Occipital lobe (tissue), 2 donors: ENCODE measurements around the gene HNRNPK. TPM values are rescaled to one million over a fixed set of nuclear protein-coding genes. Genes with fewer than 3 reads are reported as not detected.
A peak's percentile ranks its signal among the peaks of the same experiment; 100 is the strongest.

Experiments
- DNase-seq: peaks from one replicate; lab custom pipeline; 2025; lab: John Stamatoyannopoulos, UW
- total RNA-seq: library from RNA; depleted of rRNA; stranded (reverse); fragments of >200 nt; gene quantifications from one replicate; pipeline ENCODE4 v1.2.3, GENCODE V29; 2014

HNRNPK gene
- total RNA-seq, result 769 TPM

DNA sequence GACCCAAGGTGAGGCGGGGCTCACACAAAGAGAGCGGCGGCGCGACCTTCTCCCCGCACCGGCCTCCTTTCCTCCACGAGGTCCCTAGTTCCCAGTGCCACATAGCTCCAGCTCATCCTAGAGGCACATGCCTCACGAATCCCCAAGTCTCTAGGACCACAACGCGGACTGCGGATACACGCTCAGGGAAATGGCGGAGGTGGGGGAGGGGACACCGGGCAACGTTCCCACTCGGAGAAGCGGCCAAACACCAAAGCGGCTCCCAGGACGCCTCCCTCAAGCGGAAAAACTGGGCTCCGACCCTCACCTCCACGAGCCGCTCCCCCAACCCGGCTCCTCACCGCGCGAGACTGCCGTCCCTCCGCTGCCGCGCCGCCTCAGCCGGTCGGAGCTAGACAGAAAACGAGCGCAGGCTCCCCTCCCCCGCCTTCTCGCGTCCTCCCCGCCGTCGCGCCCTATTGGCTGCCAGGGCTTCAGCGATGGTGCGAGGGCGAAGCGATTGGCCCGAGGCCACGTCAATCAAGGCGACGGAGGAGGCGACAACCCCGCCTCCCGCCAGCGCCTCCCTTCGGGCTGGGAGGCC is at the start of gene HNRNPK:
TSS of gene HNRNPK (minus strand) at position 404 of the 583 bp plus-strand sequence. CDS start 1,963 bp downstream, outside the sequence.
- peak; percentile 95 for DNase-seq

DNA sequence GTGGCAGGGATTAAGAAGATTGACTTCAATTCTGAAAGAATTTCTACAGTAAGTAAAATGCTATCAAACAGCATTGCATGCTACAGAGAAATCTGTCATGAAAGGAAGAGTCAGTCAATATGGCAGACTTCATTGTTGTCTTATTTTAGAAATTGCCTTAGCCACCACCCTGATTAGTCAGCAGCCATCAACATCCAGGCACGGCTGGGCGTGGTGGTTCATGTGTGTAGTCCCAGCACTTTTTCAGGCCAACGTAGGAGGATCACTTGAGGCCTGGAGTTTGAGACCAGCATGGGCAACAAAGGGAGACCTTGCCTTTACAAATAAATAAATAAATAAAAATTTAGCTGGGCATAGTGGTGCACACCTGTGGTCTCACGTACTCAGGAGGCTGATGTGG is 47.2 kb upstream of the HNRNPK start:
- DNase-seq, result no peak

DNA sequence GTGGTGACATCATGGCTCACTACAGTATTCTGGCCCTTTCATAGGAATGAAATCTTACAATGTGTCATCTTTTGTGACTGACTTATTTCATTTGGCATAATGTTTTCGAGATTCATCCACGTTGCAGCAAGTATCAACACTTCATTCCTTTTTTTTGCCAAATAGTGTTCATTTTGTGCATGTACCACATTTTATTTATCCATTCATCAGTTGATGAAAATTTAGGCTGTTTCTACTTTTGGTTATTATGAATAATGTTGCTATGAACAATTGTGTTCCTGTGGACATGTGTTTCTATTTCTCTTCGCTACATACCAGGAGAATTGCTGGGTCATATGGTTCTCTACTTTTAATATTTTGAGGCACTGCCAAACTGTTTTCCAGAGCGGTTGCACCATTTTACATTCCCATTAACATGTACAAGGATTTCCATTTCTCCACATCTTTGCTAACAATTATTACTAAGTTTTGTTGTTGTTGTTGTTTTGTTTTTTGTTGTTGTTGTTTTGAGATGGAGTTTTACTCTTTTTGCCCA is 44.1 kb upstream of the HNRNPK start:
- no peak for DNase-seq

DNA sequence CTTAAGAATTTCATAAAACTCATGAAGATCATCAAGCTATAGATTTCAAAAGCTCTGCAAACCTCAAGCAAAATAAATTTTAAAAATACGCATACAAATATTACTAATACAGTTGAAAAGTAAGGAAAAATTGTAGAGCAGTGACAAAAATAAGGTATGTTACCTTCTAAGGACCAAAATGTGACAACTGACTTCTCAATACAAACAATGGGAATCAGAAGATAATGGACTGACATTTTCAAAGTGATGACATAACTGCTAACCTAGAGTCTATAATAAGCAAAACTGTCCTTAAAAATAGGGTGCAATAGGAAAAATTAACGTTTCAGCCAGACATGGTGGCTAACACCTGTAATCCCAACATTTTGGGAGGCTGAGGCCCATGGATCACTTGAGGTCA is 27.6 kb upstream of the HNRNPK start:
- no peak for DNase-seq

DNA sequence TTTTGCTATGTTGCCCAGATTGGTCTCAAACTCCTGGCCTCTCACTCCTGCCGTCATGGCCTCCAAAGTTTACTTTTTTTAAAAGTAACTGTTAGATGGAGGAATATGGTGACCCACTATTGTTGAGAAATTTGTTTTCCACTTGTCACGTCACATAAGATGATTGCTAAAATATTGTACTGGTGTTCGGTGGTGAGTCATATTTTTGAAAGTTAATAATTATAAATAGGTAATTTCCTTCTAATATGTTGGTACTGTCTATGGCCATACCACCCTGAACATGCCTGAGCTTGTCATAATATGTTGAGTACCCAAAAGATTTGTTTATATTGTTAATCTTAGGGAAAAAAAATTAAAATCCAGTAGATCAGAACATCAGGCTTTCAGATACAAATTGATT is 23.2 kb upstream of the HNRNPK start:
- no peak for DNase-seq

DNA sequence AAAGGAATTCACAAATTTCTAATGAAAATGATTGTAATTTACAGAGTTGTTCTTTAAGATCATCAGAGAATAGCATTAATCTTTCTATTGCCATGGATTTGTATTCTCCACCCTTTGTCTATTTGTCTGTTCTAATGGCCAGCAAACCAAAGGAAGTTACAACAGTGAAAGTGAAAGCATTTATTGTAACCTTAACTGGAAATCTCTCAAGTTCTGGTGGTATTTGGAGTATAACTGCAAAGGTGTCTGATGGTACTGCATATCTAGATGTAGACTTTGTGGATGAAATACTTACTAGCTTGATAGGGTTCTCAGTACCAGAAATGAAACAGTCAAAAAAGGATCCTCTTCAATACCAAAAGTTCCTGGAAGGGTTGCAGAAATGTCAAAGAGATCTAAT is 22.3 kb upstream of the HNRNPK start:
- DNase-seq, result no peak

DNA sequence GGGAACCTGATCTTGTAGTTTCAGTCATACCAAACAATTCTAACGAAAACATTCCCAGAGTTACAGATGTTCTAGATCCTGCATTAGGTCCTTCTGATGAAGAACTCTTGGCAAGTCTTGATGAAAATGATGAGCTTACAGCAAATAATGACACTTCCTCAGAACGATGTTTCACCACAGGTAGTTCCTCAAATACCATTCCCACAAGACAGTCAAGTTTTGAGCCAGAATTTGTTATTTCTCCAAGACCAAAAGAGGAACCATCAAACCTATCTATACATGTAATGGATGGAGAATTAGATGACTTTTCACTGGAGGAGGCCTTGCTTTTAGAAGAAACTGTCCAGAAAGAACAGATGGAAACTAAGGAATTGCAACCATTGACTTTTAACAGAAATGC is 21.6 kb upstream of the HNRNPK start:
- no peak for DNase-seq

DNA sequence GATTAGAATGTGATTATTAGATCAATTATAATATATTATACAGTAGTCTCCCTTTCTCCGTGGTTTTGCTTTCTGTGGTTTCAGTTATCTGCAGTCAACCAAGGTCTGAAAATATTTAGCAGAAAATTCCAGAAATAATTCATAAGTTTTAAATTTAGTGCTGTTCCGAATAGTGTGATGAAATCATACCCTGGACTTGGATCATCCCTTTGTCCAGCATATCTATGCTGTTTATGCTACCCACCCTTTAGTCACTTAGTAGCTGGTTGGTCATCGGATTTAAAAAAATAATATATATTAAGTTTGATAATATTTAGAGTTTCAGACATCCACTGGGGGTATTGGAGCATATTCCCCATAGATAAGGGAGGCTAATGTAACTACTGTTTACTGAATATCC is 20.2 kb upstream of the HNRNPK start:
- DNase-seq, result no peak

DNA sequence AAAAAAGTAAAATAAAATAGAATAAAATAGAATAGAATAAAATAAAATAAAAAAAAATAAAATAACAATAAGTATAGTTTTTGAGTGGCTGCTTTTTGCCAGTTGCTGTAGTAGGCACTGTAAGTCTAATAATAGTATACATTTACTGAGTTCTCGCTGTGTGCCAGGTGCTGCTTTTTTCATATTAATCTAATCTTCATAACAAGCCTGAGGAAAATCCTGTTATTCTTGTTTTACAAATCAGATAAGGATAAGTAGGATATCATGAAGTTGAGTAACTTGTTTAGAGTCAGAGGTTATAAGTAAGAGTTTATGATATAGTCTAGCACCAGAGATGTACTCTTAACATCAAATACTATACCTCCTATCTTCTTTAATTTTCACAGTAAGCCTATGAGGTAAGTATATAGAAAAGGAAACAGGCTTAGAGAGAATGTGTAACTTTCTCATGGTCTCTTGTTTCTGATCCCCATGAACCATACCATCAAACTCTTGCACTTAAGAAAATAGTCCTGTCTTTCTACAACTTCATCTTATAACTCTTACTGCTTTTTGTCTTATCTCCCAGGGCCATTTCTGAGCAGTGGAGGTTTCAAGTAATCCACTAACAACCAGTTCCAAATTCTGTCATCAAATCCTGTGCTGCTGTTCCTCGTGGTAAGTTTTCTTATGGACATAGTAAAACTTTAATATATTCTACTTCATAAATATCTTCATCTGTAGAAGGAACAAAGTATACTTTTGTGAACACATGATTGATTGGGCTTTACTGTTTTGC is 19.3 kb upstream of the HNRNPK start:
- DNase-seq, result no peak

DNA sequence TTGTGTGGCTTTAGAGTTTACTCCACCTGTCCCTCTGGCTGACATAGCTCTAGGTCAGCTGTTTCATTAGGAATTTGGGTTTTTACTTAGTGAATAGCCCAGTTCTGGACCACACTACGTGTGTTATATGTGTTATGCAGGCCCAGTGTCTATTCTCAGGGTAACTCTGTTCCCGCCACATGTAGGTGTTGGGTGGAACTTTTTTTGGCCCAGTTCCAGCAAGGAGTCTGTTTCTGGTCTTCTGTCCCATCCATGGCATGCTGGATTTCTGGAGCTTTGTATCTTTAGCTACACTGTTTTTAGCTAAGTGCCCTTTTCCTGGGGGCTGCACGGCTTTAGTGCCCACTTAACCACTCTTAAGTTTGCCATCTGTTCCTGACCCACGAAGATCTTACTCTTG is 16.1 kb upstream of the HNRNPK start:
- DNase-seq, result no peak

DNA sequence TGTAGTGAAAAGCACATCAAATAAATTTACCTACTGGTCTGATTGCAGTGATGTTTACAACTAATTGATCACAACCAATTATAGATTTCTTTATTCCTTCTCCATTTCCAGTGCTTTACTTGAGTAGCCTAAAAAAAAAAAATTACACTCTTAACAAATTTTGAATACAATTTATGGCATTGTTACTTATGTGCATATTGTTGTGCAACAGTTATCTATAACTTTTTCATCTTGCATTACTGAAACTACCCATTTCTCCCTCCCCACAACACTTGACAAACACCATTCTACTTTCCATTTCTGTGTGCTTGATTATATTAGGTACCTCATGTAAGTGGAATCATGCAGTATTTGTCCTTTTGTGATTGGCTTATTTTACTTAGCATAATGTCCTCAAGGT is 12.9 kb upstream of the HNRNPK start:
- DNase-seq, result no peak

DNA sequence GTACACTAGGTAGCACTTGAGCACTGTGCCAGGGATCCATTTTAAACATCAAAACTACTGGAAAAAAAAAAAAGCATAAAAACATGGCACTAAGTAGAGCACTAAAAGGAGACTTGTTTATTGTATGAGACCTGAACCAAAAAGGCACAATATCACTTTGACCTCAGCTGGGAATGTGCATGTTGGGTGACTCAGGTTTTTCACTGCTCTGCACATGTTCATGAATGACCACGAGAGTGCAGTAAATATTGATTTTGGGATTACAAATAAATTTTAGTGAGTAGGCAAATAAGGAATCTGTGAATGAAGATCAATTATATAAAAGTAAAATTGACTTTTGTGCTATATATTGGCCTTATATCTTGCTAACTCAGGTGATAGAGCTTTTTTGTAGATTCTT is 12.4 kb upstream of the HNRNPK start:
- DNase-seq, result no peak

DNA sequence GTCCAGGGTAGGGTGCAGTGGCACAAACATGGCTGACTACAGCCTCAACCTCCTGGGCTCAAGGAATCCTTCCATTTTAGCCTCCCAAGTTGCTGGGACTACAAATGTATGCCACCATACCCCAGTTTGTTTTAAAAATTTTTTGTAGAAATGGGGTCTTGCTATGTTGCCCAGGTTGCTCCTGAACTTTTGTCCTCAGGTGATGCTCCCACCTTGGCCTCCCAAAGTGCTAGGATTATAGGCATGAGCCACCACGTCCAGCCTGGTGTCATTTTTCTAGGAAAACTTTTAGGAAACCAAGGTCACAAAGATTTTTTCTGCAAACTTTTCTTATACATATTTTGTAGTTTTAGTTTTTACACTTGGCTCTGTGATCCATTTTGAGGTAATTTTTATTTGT is 11.3 kb upstream of the HNRNPK start:
- DNase-seq, result no peak

DNA sequence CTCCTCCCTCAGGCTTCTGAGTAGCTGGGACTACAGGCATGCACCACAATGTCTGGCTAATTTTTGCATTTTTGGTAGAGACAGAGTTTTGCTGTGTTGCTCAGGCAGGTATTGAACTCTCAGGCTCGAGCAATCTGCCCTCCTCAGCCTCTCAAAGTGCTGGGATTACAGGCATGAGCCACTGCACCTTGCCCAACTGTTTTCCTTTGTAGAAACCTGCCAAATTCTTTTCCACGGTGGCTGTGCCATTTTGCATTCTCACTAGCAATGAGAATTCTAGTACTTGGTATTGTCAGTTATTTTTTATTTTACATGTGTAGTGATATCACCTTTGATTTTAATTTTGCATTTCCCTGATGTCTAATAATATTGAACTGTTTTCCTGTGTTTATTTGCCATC is 8.4 kb upstream of the HNRNPK start:
- DNase-seq, result no peak

DNA sequence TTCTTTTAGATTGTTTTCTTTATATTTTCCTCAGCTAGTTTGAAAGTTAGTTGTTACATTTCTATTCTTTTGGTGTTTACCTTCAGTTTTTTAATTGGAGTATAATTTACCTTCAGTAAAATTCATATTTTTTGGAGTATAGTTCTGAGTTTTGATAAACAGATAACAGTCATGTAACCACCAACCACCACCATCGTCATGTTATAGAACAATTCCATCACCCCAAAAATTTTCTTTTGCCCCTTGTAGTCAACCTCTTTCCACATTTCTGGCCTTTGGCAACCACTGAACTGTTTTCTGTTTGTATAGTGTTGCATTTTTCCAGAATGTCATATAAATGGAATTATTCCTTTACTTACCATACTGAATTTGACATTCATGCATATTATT is 7.4 kb upstream of the HNRNPK start:
- DNase-seq, result no peak

DNA sequence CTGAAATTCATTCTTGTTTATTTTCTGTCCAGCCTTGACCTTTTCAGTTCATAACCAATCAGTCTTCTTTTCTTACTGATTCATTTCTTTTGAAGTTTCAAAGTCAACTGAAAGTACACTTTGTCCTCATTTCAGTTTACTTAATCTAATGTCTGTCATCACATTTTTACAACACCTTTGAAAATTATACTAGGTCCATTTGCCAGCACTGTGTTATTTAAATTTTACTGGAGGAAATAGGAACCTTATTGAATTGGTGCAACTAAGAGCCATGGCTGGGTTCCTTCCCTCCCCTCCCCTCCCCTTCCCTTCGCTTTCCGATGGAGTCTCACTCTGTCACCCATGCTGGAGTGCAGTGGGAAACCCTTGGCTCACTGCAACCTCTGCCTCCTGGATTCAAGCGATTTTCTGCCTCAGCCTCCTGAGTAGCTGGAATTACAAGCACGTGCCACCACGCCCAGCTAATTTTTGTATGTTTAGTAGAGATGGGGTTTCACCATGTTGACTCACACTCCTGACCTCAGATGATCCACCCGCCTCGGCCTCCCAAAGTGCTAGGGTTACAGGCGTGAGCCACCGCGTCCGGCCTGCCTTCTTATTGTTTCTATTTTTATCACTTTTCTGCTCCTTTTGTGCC is 6.9 kb upstream of the HNRNPK start:
- no peak for DNase-seq

DNA sequence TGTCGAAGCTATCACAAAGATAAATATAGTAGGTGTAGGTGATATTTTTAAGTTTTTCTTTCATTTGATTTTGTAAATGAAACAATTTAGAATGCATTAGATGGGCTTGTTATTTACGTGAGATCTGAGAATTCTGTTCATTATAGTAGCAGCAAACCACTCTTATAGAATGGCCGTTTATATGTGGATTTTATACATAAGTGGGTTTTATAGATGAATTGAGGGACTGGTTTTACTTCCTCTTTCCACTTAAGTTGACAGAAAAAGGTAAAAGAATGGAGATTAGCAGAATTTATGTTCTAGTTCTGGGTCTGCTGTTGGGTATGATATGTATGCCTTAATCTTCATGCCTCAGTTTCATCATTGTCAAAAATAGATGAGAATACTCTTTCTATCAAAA is 6.2 kb upstream of the HNRNPK start:
- DNase-seq, result no peak

DNA sequence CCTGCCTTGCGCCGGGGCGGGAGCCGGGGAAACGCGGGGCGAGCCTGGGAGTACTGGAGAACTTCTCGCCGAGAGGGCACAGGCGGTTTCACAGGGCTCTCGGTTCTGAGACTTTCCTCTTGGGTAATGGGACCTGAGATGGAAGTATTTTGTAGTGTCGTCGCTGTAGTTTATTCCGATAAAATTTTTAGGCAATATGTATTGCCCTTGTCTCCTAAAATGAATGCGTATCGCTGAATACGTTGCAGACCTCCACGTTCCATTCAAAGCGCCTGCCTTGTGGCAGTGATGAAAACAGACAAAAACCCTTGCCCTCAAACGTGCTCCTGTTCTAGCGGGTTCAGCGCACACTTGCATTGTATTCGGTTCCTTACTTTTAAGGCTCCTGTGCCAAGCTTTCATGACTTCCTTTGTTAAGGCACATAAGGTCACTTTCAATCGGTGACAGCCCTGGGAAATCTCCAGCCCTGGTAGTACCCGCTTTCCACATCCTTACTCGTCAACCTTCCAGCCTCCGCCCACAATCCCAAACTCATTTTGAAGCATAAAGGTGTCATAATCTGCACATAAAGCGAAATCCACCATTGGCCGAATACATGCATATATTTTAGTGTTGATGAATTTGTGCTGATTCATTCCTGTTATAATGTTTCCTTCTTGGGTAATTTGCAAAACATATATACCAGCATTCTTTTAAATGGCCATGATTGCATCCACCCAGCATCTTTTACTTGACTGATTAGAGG is 1.3 kb upstream of the HNRNPK start:
- DNase-seq, result no peak

DNA sequence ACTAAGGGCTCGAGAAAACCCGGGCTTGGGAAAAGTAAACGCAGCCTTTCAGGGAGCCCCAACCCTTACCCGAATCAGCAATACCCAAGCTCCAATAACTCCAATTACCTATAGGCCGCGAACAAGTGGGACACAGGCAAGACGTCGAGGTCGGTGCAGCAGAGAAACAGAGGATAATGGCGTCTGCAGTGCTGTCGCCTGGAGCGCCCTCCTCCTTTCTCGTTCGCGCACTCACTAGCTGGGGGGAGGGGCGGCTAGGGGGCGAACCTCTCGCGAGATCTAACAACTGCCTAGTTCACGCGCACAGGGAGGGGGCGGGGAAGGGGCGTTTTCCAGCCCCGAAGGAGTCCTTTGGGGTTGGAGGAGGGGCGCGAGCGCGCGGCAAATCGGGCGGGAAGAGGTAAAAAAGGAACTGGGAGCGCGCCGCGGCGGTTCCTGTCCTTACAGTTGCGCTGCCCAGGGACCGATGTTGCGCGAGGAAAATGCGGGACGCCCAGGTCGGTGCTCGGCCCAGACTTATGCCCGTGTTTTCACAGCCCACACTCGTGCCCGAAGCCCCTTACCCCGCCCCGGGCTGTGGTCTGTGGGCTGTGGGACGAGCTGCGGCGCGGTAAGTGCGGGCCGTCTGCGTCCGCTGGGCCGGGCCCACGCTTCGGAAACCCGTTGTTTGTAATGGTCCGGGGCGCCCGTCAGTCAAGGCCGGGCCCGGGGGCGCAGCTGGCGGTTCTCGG is 545 bp upstream of the HNRNPK start, which contains the start of gene RMI1:
TSS of gene RMI1 (plus strand) at position 411 of the 731 bp plus-strand sequence. CDS start 20,182 bp downstream, outside the sequence.
- peak; percentile 95 for DNase-seq

DNA sequence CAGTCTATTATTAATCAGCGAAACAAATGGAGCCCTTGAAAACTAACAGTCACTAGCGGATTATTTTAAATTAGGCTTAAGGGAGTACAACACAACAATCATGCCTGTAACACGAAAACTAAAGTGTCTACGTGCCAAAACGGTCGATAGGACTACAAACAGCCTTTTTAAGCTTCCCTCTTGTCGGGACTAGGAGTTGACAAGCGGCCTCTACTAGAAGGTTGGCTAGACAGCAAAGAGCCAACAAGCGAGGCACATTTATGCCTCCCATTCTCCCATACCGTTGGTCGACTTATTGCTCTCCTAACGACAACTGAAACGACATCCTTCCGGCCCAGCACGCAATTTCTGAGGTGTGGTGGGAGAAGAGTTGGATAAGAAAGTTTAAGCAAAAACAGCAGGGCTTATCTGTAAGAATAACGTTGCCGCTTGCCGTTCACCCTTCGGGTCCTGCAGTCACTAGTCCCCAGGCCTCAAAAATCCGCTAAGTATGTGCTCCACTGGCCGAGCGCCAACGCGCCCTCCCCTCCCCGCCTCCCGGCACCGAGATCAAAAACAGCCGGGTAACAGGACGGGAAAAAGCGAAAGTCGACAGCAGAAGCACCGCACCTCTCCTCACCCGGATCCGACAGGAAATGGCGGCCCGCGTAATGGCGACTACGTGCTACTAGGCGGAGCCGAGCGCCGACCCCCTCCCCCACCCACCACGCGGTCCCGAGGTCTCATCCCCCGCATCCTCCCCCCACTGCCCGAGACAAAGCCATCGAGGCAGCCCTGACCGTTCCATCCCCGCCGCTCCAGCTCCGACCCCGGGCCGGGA is 813 bp downstream of the HNRNPK start:
- DNase-seq, result peak; percentile 68
